Omental fat pad (tissue), 4 donors: ENCODE results near the gene MRC1. TPM values are rescaled to one million over a fixed set of nuclear protein-coding genes. Genes with fewer than 3 reads are reported as not detected.
A peak's percentile ranks its signal among the peaks of the same experiment; 100 is the strongest.

ENCODE experiments used
- ATAC-seq: fragments of 150-250 bp; one replicate; pipeline ENCODE4 v1.9.1; 2016; ENCODE audit warnings: mild to moderate bottlenecking, moderate library complexity; ENCODE audit not compliant: low FRiP score
- DNase-seq: peaks from one replicate; pipeline ENCODE4 v3.0.0-alpha.2; 2019; ENCODE audit warnings: low spot score
- total RNA-seq, 4 donors: library from RNA; depleted of rRNA; stranded (reverse); fragments of >200 nt; gene quantifications; one replicate each; pipeline ENCODE4 v1.1.0, GENCODE V29; 2016
- TF ChIP-seq, protein P1 (sequence below), 3 donors: fragments of 450-650 bp; IDR thresholded peaks; one replicate each; pipeline ENCODE4 v1.5.1; 2016 to 2017; ENCODE audit warnings: antibody characterized with exemption in 3 of 3, mild to moderate bottlenecking in 3 of 3, moderate library complexity in 2 of 3

The MRC1 gene
- total RNA-seq, 4 donors from 2014 or later = 130 to 206 (median 139) TPM

DNA sequence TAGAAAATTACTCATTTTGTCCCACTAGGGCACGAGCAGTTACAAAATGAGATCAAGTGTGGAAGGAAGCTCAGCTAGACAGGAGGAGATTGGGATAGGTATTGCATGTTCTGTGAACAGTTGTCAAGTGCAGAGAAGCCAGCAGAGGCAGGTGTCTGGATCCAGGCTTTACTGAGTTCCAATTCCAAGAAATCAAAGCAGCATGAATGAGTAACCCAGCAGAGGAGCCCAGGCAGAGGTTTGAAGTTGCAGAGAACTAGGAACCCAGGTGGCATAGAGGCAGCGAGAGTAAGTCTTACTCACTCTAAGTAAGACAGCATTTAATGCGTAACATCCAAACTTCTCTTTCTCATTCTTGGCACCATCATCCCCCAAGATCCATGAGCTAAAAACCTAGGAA lies 11.8 kb downstream of the MRC1 start:
- TF ChIP-seq, protein P1, sequence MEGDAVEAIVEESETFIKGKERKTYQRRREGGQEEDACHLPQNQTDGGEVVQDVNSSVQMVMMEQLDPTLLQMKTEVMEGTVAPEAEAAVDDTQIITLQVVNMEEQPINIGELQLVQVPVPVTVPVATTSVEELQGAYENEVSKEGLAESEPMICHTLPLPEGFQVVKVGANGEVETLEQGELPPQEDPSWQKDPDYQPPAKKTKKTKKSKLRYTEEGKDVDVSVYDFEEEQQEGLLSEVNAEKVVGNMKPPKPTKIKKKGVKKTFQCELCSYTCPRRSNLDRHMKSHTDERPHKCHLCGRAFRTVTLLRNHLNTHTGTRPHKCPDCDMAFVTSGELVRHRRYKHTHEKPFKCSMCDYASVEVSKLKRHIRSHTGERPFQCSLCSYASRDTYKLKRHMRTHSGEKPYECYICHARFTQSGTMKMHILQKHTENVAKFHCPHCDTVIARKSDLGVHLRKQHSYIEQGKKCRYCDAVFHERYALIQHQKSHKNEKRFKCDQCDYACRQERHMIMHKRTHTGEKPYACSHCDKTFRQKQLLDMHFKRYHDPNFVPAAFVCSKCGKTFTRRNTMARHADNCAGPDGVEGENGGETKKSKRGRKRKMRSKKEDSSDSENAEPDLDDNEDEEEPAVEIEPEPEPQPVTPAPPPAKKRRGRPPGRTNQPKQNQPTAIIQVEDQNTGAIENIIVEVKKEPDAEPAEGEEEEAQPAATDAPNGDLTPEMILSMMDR (IDR thresholded peaks at IDR 0.05) = no peak
- DNase-seq (no peak), ATAC-seq (no peak)

DNA sequence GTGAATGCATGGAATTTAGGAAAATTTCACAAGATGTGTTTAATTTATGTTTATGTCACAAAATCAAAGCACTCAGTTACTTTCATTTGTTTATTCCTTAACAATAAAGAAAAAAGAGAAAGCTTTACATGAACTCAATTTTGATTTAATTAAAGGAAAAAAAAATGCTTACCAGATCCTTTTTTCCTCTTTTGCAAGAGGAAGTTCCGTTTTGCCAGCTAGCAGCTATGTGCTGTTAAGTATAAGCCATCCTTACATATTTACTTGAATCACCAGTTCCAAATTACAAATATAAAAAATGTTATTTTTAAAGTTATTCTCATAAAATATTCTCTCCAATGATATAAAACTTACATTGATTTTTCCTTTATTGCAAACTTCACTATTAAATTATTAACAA lies 12.7 kb downstream of the MRC1 start:
- TF ChIP-seq, protein P1 (IDR thresholded peaks at IDR 0.05) = no peak
- ATAC-seq (no peak), DNase-seq (no peak)

DNA sequence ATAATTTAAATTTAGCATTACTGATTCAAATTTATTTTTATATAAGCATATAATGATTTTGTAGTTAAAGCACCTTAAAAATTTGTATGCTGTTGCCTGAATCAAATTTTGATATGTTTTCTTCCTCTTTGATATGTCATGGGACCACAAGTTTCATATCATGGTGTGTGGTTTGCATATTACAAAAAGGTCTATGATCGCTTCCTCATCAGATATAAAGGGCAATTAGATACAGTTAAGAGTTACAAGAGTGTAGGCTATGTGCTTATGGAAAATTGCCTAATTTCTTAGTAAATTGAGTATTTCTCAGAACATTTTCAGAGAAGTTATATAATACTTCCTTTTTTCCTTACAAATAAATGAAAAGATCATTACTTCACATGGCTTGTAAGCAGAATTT lies 22.2 kb downstream of the MRC1 start:
- TF ChIP-seq, protein P1 (IDR thresholded peaks at IDR 0.05) = no peak
- no peak for DNase-seq
- no peak for ATAC-seq

DNA sequence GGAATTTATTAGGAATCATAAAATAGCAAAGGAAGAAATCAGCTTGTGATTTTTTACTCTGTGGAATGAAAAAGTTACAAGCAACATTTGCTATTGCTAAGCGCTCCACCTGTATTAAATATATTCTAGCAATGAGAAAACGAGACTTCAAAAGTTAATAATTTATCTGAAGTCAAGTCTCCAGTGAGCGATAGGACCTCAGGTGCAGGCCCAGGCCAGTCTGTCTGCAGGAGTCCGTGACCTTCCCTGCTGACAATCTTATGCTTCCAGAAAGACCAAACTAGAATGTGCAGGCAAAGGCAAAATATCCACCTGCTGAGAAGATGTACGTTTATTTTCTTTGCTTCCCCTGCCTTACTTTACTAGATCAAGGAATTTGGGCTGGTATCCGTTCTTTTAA lies 22.7 kb downstream of the MRC1 start:
- no peak for ATAC-seq
- TF ChIP-seq, protein P1 (IDR thresholded peaks at IDR 0.05) = no peak
- no peak for DNase-seq

DNA sequence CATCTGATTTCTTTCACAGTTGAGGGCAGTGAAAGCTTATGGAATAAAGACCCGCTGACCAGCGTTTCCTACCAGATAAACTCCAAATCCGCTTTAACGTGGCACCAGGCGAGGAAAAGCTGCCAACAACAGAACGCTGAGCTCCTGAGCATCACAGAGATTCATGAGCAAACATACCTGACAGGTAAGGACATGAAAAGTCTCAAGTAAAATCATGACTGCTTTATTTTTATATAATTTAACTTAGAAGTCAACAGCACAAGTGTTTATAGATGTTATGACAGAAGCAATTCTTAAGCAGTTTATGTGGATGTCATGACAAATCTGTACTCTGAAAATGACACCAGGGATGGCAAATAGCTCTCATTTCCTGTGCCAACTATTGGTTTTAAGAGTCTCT lies 24.5 kb downstream of the MRC1 start:
- ATAC-seq (no peak), DNase-seq (no peak)
- TF ChIP-seq, protein P1 (IDR thresholded peaks at IDR 0.05) = no peak

DNA sequence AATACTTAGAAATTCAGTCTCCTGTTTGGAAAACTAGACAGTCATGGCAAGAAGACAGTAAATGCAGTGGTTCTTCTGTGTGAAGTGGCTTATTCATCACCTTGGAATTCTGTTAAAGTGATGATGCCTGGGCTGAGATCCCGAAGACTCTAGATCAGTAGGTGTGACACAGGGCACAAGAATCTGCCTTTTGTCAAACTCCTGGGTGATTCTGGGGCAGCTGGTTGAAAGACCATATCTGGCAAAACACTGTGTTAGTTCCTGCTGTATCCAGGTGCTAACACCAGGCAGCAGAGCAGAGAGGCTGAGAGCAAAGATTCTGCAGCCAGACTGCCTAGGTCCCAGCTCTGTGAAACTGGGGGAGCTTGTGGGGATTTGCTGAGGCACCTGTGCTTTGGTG lies 26.5 kb downstream of the MRC1 start:
- DNase-seq (no peak), ATAC-seq (peak; percentile 68)
- TF ChIP-seq, protein P1 (IDR thresholded peaks at IDR 0.05) = no peak

DNA sequence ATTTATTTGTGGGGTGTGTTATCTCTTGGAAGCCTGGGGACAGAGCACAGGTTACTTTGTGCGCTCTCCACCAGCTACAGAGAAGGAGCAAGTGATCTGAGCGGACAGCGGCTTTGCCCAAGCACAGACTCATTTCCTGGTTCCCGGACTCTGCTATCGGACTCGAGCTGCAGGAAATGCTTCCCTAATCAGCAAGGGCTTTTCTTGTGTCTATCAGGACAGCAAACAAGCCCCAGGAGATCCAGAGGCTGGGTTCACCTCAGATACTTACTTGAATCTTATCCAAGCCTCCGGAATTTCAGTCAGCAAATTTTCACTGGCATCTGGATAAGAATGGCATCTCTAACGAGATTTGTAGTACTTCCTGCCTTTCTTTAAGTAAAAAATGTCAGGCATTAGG lies 27.8 kb downstream of the MRC1 start:
- no peak for ATAC-seq
- no peak for DNase-seq

More for the DNA sequence above, 27.8 kb downstream of the MRC1 start:
- TF ChIP-seq, protein P1 (IDR thresholded peaks at IDR 0.05) = no peak
